ENCODE results near the gene LONP1. TPM values are rescaled to one million over a fixed set of nuclear protein-coding genes. Genes with fewer than 3 reads are reported as not detected.
"Not testable (repeated sequence)": the region's sequence is repeated elsewhere in the genome, so short reads cannot be mapped to it uniquely, and the experiment has no call there.

LONP1 gene
- total RNA-seq: 100 to 1,000 TPM; 114 to 129 TPM

DNA sequence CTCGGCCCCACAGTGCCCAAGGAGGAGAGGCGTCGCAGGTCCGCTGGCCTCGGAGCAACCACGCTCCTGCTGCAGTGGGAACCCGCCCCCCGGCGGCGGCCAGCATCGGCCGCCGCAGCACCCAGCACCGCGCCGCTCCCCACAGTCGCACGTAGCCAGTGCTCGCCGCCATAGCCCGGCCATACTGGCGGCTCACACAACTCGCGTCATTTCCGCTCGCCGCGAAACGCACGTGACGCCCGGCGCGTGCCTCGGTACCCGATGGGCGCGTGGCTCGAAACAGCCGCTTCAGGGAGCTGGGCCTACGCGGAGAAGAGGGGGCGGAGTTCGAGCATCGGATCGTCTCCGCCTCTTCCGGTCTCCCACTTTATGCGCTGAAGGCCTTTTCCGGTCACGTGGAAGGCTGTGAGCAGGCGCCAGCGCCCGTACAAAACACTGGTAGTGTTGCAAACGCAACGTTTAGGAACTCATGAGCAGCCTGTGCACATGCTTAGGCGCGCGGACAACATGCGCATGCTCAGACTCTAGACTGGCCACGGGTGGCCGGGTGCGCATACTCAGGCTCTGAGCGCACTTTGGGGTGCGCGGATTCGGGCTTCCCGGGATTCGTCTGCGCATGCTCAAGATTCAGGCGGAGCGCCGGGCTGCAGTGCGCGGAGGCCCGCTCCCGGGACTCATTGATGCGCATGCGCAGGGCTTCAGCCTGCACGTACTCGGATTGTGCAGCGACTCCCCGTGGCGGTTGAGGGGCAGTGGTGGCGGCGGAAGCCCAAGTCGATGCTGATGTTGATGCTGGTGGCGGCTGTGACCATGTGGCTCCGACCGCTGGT is at the start of gene LONP1, which contains the start of gene CATSPERD:
TSS of gene LONP1 (minus strand) at position 186 of the 830 bp plus-strand sequence. CDS start at position 172, 14 bp downstream.
TSS of gene CATSPERD (plus strand) at position 677 of the 830 bp plus-strand sequence. CDS start at position 778, 101 bp downstream.
- Mint-ChIP-seq H3K4me3 (peak within 1 kb of the TSS; percentile 95), H3K36me3 (ENCODE audit: low read depth) (peaks cover 29% of the 10 kb centered on the region), H3K4me1 (ENCODE audit: low read depth) (peaks cover 29% of the 10 kb centered on the region), H3K9me3 (ENCODE audit: insufficient read depth) (no peaks in the 10 kb centered on the region), H3K27ac (peak within 1 kb of the TSS; percentile 96), H3K27me3 (ENCODE audit: low read depth) (peaks cover 2% of the 10 kb centered on the region)
- ATAC-seq (peak; percentile 90), DNase-seq (peak; percentile 99)
- ChIA-PET CTCF (interaction anchor here (1.1 to 8.7 kb wide), 5 partner anchors 32 to 265 kb away, joined by 4 to 113 read pairs (median 6); partner anchors contain the start of gene RPL36), POLR2A (interaction anchor here (0.6 to 4.4 kb wide), 12 partner anchors 27 to 184 kb away, joined by 3 to 21 read pairs (median 6); partner anchors contain the start of genes DUS3L, NDUFA11, RPL36 and SAFB2)

DNA sequence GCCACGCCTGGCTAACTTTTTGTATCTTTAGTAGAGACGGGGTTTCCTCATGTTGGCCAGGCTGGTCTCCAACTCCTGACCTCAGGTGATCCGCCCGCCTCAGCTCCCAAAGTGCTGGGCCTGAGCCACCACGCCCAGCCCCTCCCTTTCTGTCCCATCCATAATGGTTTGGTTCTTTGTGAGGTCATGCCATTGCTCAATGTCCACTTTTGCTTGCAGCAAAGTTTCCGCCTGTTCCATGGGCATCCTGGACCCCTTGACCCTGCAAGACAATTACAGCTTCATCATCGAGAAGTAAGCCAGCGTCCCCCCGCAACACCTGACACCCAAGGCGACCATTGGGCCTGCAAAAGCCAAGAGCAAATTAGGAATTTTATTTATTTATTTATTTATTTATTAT is 48.0 kb upstream of the LONP1 start:
- ATAC-seq: no peak

GRCh38 chr19:5765220-5765619 is 45.3 kb upstream of the LONP1 start:
- no peak for DNase-seq
- H3K27me3 Mint-ChIP-seq (ENCODE audit: low read depth): peaks cover 3% of the 10 kb centered on the region
- POLR2A ChIA-PET: no interaction called here
- no peak overlapping the region for H3K27ac Mint-ChIP-seq
- H3K4me3 Mint-ChIP-seq: no peak overlapping the region
- H3K9me3 Mint-ChIP-seq (ENCODE audit: insufficient read depth): no peaks in the 10 kb centered on the region
- no peaks in the 10 kb centered on the region for H3K36me3 Mint-ChIP-seq (ENCODE audit: low read depth)
- CTCF ChIA-PET: no interaction called here
- no peaks in the 10 kb centered on the region for H3K4me1 Mint-ChIP-seq (ENCODE audit: low read depth)
- no peak for ATAC-seq

More for the DNA sequence above, 48.0 kb upstream of the LONP1 start:
- POLR2A ChIA-PET: no interaction called here
- Mint-ChIP-seq H3K27ac (no peak overlapping the region), H3K36me3 (ENCODE audit: low read depth) (no peaks in the 10 kb centered on the region), H3K27me3 (ENCODE audit: low read depth) (no peaks in the 10 kb centered on the region), H3K4me3 (no peak overlapping the region), H3K9me3 (ENCODE audit: insufficient read depth) (no peaks in the 10 kb centered on the region), H3K4me1 (ENCODE audit: low read depth) (no peaks in the 10 kb centered on the region)
- CTCF ChIA-PET: no interaction called here
- no peak for DNase-seq

- ChIA-PET CTCF (no interaction called here), POLR2A (no interaction called here)
- H3K27ac Mint-ChIP-seq: no peak overlapping the region
- no peak for ATAC-seq
- no peaks in the 10 kb centered on the region for H3K36me3 Mint-ChIP-seq (ENCODE audit: low read depth)
- H3K4me1 Mint-ChIP-seq (ENCODE audit: low read depth): no peaks in the 10 kb centered on the region
- no peaks in the 10 kb centered on the region for H3K9me3 Mint-ChIP-seq (ENCODE audit: insufficient read depth)
- DNase-seq: no peak
- H3K27me3 Mint-ChIP-seq (ENCODE audit: low read depth): peaks cover 3% of the 10 kb centered on the region
- H3K4me3 Mint-ChIP-seq: no peak overlapping the region
Measured at GRCh38 chr19:5762608-5763217, 42.8 kb upstream of the LONP1 start.

- ATAC-seq: no peak
- no peak for DNase-seq
- ChIA-PET CTCF (no interaction called here), POLR2A (no interaction called here)
- no peak overlapping the region for H3K27ac Mint-ChIP-seq
- H3K9me3 Mint-ChIP-seq (ENCODE audit: insufficient read depth): no peaks in the 10 kb centered on the region
- H3K27me3 Mint-ChIP-seq (ENCODE audit: low read depth): no peaks in the 10 kb centered on the region
- H3K4me1 Mint-ChIP-seq (ENCODE audit: low read depth): no peaks in the 10 kb centered on the region
- no peak overlapping the region for H3K4me3 Mint-ChIP-seq
- H3K36me3 Mint-ChIP-seq (ENCODE audit: low read depth): no peaks in the 10 kb centered on the region
Measured at GRCh38 chr19:5753743-5754142, 33.8 kb upstream of the LONP1 start.

DNA sequence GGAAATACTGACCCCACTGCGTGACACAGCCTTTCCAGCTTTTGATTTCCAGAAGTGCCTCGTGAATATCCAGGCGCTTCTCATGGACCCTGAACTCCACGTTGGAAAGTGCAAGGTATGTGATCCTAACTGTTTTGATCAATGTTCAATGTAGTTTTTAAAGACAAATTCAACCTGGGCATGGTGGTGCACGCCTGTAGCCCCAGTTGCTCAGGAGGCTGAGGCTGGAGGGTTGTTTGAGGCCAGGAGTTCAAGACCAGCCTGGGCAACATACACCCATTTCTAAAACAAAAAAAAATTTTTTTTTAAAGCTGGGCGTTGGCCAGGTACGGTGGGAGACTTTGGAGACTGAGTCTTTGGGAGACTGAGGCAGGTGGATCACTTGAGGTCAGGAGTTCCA is 31.8 kb upstream of the LONP1 start:
- H3K9me3 Mint-ChIP-seq (ENCODE audit: insufficient read depth): no peaks in the 10 kb centered on the region
- ChIA-PET CTCF (no interaction called here), POLR2A (no interaction called here)
- ATAC-seq (no peak), DNase-seq (no peak)
- no peak overlapping the region for H3K27ac Mint-ChIP-seq
- peaks cover 2% of the 10 kb centered on the region for H3K27me3 Mint-ChIP-seq (ENCODE audit: low read depth)
- H3K4me3 Mint-ChIP-seq: no peak overlapping the region
- H3K4me1 Mint-ChIP-seq (ENCODE audit: low read depth): no peaks in the 10 kb centered on the region
- H3K36me3 Mint-ChIP-seq (ENCODE audit: low read depth): no peaks in the 10 kb centered on the region

DNA sequence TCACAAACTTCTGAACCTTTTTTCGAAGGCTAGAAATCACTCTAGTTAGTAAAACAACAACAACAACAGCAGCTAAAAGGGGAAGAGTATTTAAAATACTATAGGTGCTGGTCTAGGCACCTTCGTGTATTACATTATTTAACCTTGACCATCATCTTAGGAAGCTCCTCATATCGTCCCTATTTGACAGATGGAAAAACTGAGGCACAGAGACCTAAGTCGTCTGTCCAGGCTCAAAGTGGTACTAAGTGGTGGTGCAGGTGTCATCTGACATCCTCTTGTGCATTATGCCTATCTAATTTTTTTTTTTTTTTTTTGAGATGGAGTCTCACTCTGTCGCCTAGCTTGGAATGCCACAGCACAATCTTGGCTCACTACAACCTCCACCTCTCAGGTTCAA is 29.6 kb upstream of the LONP1 start:
- no peaks in the 10 kb centered on the region for H3K4me1 Mint-ChIP-seq (ENCODE audit: low read depth)
- H3K36me3 Mint-ChIP-seq (ENCODE audit: low read depth): no peaks in the 10 kb centered on the region
- H3K4me3 Mint-ChIP-seq: no peak overlapping the region
- H3K27ac Mint-ChIP-seq: no peak overlapping the region
- DNase-seq: no peak
- no peaks in the 10 kb centered on the region for H3K9me3 Mint-ChIP-seq (ENCODE audit: insufficient read depth)
- ChIA-PET CTCF (no interaction called here), POLR2A (no interaction called here)
- peaks cover 2% of the 10 kb centered on the region for H3K27me3 Mint-ChIP-seq (ENCODE audit: low read depth)
- no peak for ATAC-seq

DNA sequence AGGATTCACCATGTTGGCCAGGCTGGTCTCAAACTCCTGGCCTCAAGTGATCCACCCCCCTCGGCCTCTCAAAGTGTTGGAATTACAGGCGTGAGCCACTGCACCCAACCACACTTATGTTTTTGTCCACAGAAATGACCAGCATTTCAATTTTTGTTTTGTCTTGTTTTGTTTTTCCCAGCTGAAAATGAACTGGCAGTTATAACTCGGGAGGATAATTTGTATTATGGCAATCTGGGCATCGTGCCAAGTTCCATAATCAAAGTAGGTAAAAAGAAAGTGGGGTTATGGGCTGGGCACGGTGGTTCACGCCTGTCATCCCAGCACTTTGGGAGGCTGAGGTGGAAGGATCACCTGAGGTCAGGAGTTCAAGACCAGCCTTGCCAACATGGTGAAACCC is 29.0 kb upstream of the LONP1 start:
- H3K27me3 Mint-ChIP-seq (ENCODE audit: low read depth); H3K36me3 Mint-ChIP-seq (ENCODE audit: low read depth); CTCF ChIA-PET; DNase-seq; H3K4me3 Mint-ChIP-seq; ATAC-seq; POLR2A ChIA-PET; H3K27ac Mint-ChIP-seq; H3K9me3 Mint-ChIP-seq (ENCODE audit: insufficient read depth); H3K4me1 Mint-ChIP-seq (ENCODE audit: low read depth): not testable (repeated sequence)

GRCh38 chr19:5744999-5745398 is 25.1 kb upstream of the LONP1 start:
- ATAC-seq: not testable (repeated sequence)

DNA sequence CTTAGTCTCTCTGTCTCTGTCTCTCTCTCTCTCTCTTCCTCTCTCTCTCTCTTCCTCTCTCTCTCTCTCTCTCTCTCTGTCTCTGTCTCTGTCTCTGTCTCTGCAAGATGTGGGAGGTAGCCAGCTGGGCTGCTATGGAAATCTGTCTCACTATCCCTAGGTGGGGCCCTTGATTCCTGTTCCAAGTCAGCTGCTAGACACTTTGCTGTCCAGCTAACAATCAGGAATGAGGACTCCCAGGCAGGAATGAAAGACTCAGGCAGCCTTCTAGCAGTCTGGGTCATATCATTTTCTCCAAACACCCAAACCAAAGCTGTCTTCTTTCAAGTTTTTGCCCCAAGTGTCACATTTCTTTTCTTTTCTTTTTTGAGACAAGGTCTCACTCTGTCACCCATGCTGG is 23.7 kb upstream of the LONP1 start:
- H3K9me3 Mint-ChIP-seq (ENCODE audit: insufficient read depth): no peaks in the 10 kb centered on the region
- DNase-seq: no peak
- CTCF ChIA-PET: no interaction called here

More at GRCh38 chr19:5744999-5745398, 25.1 kb upstream of the LONP1 start:
- DNase-seq; H3K9me3 Mint-ChIP-seq (ENCODE audit: insufficient read depth); H3K27me3 Mint-ChIP-seq (ENCODE audit: low read depth); H3K36me3 Mint-ChIP-seq (ENCODE audit: low read depth); H3K4me1 Mint-ChIP-seq (ENCODE audit: low read depth); H3K4me3 Mint-ChIP-seq; POLR2A ChIA-PET; CTCF ChIA-PET; H3K27ac Mint-ChIP-seq: not testable (repeated sequence)

GRCh38 chr19:5742051-5742450 is 22.1 kb upstream of the LONP1 start:
- Mint-ChIP-seq H3K36me3 (ENCODE audit: low read depth) (no peaks in the 10 kb centered on the region), H3K27ac (no peak overlapping the region), H3K9me3 (ENCODE audit: insufficient read depth) (no peaks in the 10 kb centered on the region), H3K4me1 (ENCODE audit: low read depth) (no peaks in the 10 kb centered on the region), H3K4me3 (no peak overlapping the region), H3K27me3 (ENCODE audit: low read depth) (peaks cover 2% of the 10 kb centered on the region)
- CTCF ChIA-PET: no interaction called here
- ATAC-seq (no peak), DNase-seq (no peak)
- POLR2A ChIA-PET: no interaction called here

More for the DNA sequence above, 23.7 kb upstream of the LONP1 start:
- POLR2A ChIA-PET: no interaction called here
- no peaks in the 10 kb centered on the region for H3K36me3 Mint-ChIP-seq (ENCODE audit: low read depth)
- H3K4me1 Mint-ChIP-seq (ENCODE audit: low read depth): no peaks in the 10 kb centered on the region
- no peak overlapping the region for H3K4me3 Mint-ChIP-seq
- peaks cover 4% of the 10 kb centered on the region for H3K27me3 Mint-ChIP-seq (ENCODE audit: low read depth)
- H3K27ac Mint-ChIP-seq: no peak overlapping the region
- no peak for ATAC-seq

- DNase-seq: no peak
- no peaks in the 10 kb centered on the region for H3K9me3 Mint-ChIP-seq (ENCODE audit: insufficient read depth)
- H3K27me3 Mint-ChIP-seq (ENCODE audit: low read depth): peaks cover 4% of the 10 kb centered on the region
- no peak overlapping the region for H3K4me3 Mint-ChIP-seq
- CTCF ChIA-PET: no interaction called here
- no peak for ATAC-seq
- H3K4me1 Mint-ChIP-seq (ENCODE audit: low read depth): no peaks in the 10 kb centered on the region
- POLR2A ChIA-PET: no interaction called here
- H3K27ac Mint-ChIP-seq: no peak overlapping the region
- no peaks in the 10 kb centered on the region for H3K36me3 Mint-ChIP-seq (ENCODE audit: low read depth)
Measured at GRCh38 chr19:5738423-5738822, 18.5 kb upstream of the LONP1 start.
